ENCODE results near the gene MAML2. TPM values are rescaled to one million over a fixed set of nuclear protein-coding genes. Genes with fewer than 3 reads are reported as not detected.

MAML2 gene
- total and polyA plus RNA-seq, 2 of the 13 experiments (the other 11 are each of a cell fraction or from before 2014, with no cell fraction given) = 2.3 to 25.9 TPM

GRCh38 chr11:96035740-96036078, 307.3 kb downstream of the MAML2 start:
- TF ChIP-seq, protein P1, sequence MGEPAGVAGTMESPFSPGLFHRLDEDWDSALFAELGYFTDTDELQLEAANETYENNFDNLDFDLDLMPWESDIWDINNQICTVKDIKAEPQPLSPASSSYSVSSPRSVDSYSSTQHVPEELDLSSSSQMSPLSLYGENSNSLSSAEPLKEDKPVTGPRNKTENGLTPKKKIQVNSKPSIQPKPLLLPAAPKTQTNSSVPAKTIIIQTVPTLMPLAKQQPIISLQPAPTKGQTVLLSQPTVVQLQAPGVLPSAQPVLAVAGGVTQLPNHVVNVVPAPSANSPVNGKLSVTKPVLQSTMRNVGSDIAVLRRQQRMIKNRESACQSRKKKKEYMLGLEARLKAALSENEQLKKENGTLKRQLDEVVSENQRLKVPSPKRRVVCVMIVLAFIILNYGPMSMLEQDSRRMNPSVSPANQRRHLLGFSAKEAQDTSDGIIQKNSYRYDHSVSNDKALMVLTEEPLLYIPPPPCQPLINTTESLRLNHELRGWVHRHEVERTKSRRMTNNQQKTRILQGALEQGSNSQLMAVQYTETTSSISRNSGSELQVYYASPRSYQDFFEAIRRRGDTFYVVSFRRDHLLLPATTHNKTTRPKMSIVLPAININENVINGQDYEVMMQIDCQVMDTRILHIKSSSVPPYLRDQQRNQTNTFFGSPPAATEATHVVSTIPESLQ (CRISPR knock-in tag; conservative IDR thresholded peaks at IDR 0.05) = no peak
- no peak for TF ChIP-seq IRF1 (CRISPR knock-in tag; IDR thresholded peaks at IDR 0.05; ENCODE audit: low read depth)
- no peak for TF ChIP-seq RAD21 (CRISPR knock-in tag; IDR thresholded peaks at IDR 0.05)
- no peak for TF ChIP-seq AHDC1 (CRISPR knock-in tag; IDR thresholded peaks at IDR 0.05; ENCODE audit: borderline replicate concordance)
- TF ChIP-seq, protein P2, sequence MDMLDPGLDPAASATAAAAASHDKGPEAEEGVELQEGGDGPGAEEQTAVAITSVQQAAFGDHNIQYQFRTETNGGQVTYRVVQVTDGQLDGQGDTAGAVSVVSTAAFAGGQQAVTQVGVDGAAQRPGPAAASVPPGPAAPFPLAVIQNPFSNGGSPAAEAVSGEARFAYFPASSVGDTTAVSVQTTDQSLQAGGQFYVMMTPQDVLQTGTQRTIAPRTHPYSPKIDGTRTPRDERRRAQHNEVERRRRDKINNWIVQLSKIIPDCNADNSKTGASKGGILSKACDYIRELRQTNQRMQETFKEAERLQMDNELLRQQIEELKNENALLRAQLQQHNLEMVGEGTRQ (IDR thresholded peaks at IDR 0.05; ENCODE audit: low read depth, low read length) = no peak
- TF ChIP-seq, protein P2 (CRISPR knock-in tag; IDR thresholded peaks at IDR 0.05; ENCODE audit: borderline replicate concordance) = no peak
- TF ChIP-seq MATR3 (CRISPR knock-in tag; IDR thresholded peaks at IDR 0.05) = no peak
- TF ChIP-seq ZMYM2 (CRISPR knock-in tag; IDR thresholded peaks at IDR 0.05) = no peak
- BruUV-seq (replicated peaks) = no TSS peak
- H3K9ac ChIP-seq (ENCODE audit: insufficient read depth, low read depth, low read length) = no peak overlapping the region
- FAIRE-seq (no peak), ATAC-seq (no peak), DNase-seq (ENCODE audit: low spot score) (no peak)
- no peaks in the 10 kb centered on the region for H3K79me2 ChIP-seq (ENCODE audit: insufficient read depth, low read length)
- WGBS (ENCODE audit: low lambda C conversion rate) = 87% methylated on average over 3 of the region's 3 CpGs
- intact Hi-C loops (cut with micrococcal nuclease; ENCODE audit: unreplicated experiment) (no loop called here), in situ Hi-C loops (cut with HindIII; ENCODE audit: extremely low pct_ligation_motif_present, low pct_unique_long_range_greater_than_20kb) (no loop called here)
- H3K27me3 ChIP-seq (ENCODE audit: control insufficient read depth in 1 of 2, insufficient read depth in 2 of 2, low read length in 2 of 2) = no peaks in the 10 kb centered on the region
- H4K20me1 ChIP-seq (ENCODE audit: insufficient read depth, low read length) = no peaks in the 10 kb centered on the region
- no peak overlapping the region for H3K4me3 ChIP-seq (replicated peaks in 1 of 3; ENCODE audit: insufficient read depth in 1 of 3, low read depth in 2 of 3, low read length in 3 of 3)
- H2AFZ ChIP-seq (ENCODE audit: low read length) = no peak overlapping the region
- no peak overlapping the region for H3K27ac ChIP-seq (ENCODE audit: extremely low read length, insufficient read depth, low read length)
- H3K36me3 ChIP-seq (replicated peaks in 1 of 2; ENCODE audit: control insufficient read depth in 1 of 2, insufficient read depth in 2 of 2, low read length in 2 of 2) = peaks cover 0 to 13% of the 10 kb centered on the region in 2 experiments; a peak in 2 of 5 replicates
- H3K4me1 ChIP-seq (ENCODE audit: insufficient read depth, low read length) = peaks cover 13% of the 10 kb centered on the region
- no peaks in the 10 kb centered on the region for H3K9me3 ChIP-seq (ENCODE audit: low read length)
- ChIA-PET CTCF (ENCODE audit: low intra/inter-chr PET ratio, low total read pairs) (no interaction called here), POLR2A (no interaction called here)
- H3K4me2 ChIP-seq (ENCODE audit: low read depth, low read length) = no peak overlapping the region
